ENCODE measurements around the gene HBB.

Gene HBB

GRCh38 chr11:5188201-5188600 lies 38.7 kb downstream of the HBB start:
- Mint-ChIP-seq H3K27me3 (no peaks in the 10 kb centered on the region), H3K27ac (no peak overlapping the region), H3K4me3 (no peak overlapping the region), H3K36me3 (ENCODE audit: low read depth) (no peaks in the 10 kb centered on the region), H3K4me1 (ENCODE audit: low read depth) (no peaks in the 10 kb centered on the region), H3K9me3 (peaks cover 5% of the 10 kb centered on the region)
- intact Hi-C loops (cut with micrococcal nuclease): no loop called here

- Mint-ChIP-seq H3K27me3 (no peaks in the 10 kb centered on the region), H3K27ac (no peak overlapping the region)
Observed at GRCh38 chr11:5178046-5178837, 48.6 kb downstream of the HBB start.

More at GRCh38 chr11:5178046-5178837, 48.6 kb downstream of the HBB start:
- Mint-ChIP-seq H3K4me1 (ENCODE audit: low read depth) (no peaks in the 10 kb centered on the region), H3K36me3 (ENCODE audit: low read depth) (no peaks in the 10 kb centered on the region), H3K9me3 (no peaks in the 10 kb centered on the region), H3K4me3 (no peak overlapping the region)
- intact Hi-C loops (cut with micrococcal nuclease): no loop called here
